HG02759 (cell line): Measurements from ENCODE around the gene VMO1.

Experiments
- ATAC-seq: cut with Tn5 transposase; IDR thresholded peaks from one replicate; pipeline ENCODE4 v1.9.1; 2021; ENCODE audit warnings: mild to moderate bottlenecking, moderate library complexity; ENCODE audit not compliant: unreplicated experiment

Gene VMO1

DNA sequence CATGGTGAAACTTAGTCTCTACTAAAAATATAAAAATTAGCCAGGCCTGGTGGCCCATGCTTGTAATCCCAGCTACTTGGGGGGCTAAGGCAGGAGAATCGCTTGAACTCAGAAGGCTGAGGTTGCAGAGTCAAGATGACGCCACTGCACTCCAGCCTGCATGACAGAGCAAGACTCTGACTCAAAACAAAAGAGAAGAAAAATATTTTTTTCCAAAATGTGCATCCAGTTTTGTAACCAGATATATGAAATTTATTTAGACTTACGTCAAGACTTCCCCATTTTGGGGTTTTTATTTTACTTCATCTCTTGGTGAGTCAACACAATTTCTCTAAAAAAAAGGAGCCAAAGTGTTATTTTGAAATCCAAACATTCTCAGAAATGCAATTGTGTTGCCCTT is 20.0 kb downstream of the VMO1 start:
- no peak for ATAC-seq

DNA sequence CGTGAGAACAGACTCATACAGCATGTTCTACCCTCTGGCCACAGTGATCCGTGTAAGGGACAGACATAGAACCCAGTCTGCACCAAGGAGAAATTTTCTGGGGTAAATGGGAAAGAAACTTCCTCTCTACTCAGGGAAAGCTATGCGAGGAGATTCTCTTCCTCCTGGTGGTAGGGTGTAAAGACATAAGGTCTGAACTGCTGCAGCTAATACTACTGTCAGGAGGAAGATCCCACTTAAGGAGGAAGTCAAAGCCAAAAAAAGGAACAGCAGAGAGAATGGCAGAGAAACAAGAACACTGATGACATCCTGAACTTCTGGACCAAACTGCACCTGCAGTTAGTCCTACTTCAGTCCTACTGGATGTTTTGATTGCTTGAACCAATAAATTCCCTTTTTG is 21.6 kb downstream of the VMO1 start:
- no peak for ATAC-seq

DNA sequence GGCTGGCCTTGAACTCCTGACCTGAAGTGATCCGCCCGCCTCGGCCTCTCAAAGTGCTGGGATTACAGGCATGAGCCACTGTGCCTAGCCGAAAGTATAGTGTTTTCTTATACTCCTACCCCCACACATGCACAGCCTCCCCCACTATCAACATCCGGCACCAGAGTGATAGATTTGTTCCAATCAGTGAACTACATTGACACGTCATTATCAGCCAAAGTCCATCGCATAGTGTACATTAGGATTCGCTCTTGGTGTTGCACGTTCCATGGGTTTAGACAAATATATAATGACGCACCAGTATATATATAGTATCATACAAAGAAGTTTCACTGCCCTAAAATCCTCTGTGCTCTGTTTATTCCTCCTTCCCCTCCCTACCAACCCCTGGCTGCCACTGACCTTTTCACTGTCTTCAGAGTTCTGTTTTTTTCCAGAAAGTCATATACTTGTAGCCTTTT is 26.4 kb downstream of the VMO1 start:
- no peak for ATAC-seq

DNA sequence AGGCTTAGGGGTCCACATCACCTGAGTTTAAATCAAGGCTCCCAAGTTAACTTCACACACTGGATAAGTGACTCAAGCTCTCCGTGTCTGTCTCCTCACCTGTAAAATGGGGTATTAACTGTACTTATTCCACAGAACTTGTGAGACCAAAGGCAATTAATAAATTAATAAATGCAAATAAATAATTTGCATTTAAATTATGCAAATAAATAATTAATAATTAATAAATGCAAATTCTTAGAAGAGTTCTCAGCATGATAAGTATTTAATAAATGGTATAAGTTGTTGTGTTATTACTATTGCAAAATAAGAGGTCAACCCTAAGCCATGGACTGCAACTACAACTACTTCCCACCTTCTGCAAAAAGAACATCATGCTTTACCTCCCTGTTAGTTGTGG is 32.8 kb downstream of the VMO1 start:
- no peak for ATAC-seq

DNA sequence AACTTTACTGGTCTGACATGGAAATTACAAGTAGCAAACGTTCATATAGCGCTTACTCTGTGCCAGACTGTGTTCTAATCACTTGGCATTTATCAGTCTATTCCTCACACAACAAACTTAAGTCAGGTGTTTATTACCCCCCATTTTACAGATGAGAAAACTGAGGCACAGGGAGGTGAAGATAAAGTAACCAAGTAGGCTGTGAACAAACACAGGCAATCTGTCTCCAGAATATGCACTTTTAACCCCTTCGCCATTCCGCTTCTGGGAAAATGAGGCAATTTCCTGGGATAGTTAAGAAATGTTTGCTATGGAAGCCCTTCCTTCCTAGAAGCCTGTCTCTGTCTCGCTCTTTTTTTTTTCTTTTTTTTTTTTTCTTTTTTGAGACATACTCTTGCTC is 34.2 kb downstream of the VMO1 start:
- no peak for ATAC-seq

DNA sequence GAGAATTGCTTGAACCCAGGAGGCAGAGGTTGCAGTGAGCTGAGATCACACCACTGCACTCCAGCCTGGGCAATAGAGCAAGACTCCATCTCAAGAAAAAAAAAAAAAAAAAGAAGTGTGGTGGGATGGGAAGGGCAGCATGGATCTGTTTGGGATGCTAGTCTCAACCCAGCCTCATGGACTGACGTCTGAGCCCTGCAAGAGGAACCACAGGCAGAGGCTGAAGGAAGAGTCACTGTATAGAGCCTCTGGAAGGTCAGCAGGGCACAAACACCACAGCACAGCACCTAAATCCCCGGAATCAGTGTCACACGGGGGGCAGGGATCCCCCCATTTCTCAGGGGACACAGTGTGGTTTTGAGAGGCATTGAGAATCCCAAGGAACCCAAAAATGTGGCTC is 35.6 kb downstream of the VMO1 start:
- ATAC-seq: no peak

DNA sequence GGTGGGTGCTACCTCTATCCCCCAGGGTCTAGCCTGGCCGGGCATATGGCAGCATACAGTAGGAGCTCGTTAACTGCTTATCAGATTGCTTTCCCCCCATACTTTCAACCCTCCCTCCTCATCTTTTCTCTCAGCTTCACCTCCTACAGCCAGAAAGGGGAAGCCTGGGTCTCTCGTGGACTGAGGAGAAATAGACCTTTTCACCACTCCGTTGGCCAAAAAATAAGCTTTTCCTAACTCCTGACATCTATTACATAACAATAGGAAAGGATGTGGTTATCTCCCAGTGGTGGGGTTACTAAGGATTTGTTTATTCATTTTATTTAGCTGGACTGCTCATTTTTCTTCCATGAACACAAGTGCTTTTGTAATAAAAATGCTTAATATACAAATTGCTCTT is 37.5 kb downstream of the VMO1 start:
- no peak for ATAC-seq

DNA sequence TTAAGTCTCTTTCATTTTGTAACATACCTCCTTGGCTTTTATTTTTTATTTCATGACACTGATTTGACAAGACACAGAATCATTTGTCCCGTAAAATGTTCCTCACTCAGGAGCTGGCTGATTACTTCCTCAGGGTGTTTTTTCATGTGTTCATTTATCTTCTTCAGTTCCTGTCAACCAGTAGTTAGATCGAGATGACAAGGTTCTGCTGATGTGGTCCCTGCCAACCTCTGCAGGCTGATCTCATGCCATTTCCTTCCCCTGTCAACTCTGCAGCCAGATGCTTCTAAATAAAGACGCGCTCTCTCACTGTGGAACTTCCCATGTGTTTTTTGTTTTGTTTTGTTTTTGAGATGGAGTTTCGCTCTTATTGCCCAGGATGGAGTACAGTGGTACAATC is 38.3 kb downstream of the VMO1 start:
- no peak for ATAC-seq

DNA sequence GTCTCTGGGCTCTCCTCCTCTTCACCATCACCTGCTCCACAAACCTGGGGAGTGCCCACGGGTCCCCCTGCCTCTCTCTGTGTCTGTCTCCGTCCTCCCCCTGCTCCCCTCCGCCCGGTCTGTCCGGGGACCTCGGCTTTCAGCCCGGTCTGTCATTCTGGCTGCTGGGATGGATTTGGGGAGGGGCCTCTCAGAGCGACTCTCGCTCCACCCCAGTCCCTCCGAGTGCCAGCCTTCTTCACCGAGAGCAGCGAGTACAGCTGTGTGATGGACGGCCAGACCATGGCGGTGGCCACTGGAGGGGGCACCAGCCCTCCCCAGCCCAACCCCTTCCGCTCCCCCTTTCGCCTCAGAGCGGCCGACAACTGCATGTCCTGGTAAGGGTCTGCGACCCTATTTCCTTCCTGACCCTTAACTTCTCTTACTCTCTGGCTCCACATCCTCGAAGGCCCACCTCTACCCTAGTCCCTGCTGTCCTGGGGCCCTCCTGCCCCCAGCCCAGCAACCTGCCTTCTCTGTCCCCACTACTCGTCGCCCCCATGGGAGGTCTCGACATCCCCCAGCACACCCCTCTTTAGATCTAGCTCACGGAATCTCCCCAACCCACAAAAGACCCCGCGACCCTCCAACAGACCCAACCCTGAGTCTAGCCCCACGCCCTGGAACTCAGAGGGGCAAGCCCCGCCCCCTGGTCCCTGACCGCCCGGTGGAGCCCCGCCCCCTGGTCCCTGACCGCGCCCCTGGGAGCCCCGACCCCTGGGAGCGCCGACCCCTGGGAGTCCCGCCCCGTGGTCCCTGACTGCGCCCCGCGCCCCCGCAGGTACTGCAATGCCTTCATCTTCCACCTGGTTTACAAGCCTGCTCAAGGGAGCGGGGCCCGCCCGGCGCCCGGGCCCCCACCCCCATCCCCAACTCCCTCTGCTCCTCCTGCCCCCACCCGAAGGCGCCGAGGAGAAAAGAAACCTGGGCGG is 40.9 kb downstream of the VMO1 start:
- no peak for ATAC-seq

DNA sequence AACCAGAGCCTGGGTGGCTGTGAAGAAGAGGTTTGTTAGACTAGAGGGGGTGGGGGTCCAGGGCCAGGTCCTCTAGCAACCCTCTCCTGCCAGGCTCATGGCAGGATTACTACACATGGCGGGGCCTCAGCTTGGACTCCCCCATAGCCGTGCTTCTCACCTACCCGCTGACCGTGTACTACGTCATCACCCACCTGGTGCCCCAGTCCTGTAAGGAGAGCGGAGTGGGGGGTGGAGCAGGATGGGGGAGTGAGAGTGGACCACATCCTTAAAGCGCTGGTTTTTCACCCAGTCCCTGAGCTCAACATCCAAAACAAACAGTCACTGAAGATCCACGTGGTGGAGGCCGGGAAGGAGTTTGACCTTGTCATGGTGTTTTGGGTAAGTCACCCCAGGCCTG is 42.3 kb downstream of the VMO1 start:
- no peak for ATAC-seq

DNA sequence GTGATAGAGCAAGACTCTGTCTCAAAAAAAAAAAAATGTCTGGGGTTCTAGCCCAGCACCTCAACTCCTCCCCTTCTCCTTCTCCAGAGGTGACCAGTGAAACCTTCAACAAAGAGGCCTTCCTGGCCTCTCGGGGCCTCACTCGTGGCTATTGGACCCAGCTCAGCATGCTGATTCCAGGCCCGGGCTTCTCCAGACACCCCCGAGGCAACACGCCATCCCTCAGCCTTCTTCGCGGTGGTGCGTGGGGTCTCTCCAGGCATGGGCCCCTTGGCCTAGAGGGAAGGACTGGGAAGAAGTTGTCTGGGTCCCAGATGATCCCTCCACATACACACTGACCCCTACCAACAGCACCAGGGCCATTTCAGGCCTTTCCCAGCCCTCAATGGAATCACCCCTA is 42.9 kb downstream of the VMO1 start:
- no peak for ATAC-seq

DNA sequence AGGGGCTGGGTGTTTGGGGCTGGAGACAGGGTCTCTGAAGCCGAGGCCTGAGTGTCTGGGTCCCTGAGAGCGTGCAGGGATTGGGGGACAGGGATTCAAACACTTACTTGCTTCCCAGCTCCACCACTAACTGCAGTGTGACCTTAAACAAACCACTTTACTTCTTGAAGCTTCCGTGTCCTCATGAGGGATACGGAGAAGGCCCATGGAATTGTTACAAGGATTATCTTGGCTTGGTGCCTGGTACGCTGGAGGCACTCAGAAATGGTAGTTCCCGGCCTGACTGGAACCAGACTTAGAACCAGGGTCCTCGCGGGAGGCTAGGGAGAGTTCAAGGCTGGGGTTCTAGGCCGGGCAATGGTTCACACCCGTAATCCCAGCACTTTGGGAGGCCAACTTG is 43.5 kb downstream of the VMO1 start:
- no peak for ATAC-seq

DNA sequence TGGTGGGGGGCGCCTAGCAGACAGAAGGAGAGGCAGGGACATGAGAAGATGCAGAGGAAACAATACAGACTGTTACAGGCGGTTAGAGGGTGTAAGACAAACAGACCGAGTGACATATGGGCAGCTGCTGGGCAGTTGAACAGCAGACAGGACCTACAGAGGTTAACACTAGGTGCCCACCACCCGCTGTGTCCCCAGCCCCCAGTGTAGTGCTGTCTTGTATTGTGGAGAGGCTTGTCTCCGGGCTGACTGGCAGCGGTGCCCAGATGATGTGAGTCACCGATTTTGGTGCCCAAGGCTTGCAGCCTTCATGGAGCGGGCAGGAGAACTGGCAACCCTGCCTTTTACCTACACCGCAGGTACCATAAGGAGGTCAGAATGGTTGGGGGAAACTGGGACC is 44.0 kb downstream of the VMO1 start:
- ATAC-seq: no peak

DNA sequence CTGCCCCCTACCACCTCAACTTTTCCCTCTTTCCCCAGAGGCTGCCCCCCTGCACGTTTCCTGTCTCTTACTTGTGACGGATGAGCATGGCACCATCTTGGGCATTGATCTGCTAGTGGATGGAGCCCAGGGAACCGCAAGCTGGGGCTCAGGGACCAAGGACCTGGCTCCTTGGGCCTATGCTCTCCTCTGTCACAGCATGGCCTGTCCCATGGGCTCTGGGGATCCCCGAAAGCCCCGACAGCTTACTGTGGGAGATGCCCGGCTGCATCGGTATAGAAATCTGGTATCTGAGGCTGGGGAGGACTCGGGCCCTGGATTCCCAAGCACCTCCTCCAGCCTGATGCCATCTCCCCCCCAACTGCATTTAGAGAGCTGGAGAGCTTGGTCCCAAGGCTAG is 44.6 kb downstream of the VMO1 start:
- ATAC-seq: no peak

DNA sequence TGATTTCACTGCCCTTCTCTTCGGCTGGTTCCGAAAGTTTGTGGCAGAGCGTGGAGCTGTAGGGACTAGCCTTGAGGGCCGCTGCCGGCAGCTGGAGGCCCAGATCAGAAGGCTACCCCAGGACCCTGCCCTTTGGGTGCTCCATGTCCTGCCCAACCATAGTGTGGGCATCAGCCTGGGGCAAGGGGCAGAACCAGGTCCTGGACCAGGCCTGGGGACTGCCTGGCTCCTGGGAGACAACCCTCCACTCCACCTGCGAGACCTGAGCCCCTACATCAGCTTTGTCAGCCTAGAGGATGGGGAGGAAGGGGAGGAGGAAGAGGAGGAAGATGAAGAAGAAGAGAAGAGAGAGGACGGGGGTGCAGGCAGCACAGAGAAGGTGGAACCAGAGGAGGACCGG is 45.6 kb downstream of the VMO1 start:
- no peak for ATAC-seq

DNA sequence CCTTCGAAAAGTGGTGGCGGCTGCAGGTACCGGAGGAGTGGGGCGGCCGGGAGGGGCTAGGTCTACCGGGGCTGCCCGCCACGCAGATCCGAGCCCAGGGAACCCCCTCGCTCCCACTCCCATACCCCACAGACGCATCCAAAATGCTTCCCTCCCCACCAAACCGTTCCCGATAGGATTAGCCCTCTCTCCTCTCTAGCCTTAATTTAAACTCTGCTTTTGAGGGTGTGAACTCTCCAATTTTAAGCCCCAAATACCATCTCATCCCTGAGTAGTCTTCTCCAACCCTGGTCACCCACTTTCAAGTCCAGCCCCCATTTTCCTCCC is 46.2 kb downstream of the VMO1 start:
- ATAC-seq: no peak

DNA sequence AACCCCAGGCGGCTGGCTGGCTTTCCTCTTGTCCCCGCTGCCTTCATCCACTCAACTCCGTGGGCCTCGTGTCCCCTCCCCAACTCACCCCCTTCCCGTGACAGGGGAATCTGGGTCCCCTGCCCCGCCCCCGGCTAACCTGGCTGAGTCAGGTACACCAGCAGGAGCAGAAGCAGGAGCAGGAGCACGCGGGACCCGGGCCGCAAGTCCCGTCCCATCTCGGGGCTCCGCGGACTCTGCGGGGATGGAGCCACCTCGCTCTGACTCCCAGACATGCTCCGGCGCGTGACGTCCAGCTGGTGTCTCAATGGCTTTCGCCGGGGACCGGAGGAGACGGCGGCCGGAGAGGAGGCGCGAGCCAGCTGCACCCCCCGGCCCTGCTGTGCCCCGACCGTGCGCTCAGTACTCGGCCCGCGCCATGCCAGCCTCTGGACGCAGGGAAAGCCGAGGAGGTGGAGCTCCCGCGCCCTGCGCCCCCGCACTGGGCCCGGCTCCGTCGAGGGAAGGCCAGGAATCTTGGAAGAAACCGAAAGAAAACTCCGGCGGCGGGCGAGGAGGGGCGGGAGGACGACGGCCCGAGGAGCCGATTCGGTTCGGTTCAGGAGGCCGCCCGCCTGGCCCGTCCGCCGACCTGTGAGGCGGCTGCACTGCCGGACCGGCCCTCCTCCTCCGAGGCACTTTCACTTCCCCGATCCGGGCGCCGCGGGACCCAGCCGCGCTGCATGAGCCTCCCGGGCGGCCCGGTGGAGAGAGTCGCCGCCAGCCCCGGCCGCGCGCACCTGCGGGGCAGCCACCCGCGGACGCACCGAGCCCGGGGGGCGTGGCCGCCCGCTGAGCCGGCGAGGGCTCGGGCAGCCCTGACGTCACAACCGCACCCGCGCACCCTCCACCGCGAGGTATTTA is 46.8 kb downstream of the VMO1 start, which contains the start of the genes CXCL16 and ZMYND15:
CXCL16 (minus strand) TSS at position 807 of the 903 bp plus-strand sequence; CDS start at position 218, 589 bp downstream.
ZMYND15 (plus strand) TSS at position 712 of the 903 bp plus-strand sequence. CDS start 716 bp downstream, outside the sequence.
- peak; percentile 55 for ATAC-seq

DNA sequence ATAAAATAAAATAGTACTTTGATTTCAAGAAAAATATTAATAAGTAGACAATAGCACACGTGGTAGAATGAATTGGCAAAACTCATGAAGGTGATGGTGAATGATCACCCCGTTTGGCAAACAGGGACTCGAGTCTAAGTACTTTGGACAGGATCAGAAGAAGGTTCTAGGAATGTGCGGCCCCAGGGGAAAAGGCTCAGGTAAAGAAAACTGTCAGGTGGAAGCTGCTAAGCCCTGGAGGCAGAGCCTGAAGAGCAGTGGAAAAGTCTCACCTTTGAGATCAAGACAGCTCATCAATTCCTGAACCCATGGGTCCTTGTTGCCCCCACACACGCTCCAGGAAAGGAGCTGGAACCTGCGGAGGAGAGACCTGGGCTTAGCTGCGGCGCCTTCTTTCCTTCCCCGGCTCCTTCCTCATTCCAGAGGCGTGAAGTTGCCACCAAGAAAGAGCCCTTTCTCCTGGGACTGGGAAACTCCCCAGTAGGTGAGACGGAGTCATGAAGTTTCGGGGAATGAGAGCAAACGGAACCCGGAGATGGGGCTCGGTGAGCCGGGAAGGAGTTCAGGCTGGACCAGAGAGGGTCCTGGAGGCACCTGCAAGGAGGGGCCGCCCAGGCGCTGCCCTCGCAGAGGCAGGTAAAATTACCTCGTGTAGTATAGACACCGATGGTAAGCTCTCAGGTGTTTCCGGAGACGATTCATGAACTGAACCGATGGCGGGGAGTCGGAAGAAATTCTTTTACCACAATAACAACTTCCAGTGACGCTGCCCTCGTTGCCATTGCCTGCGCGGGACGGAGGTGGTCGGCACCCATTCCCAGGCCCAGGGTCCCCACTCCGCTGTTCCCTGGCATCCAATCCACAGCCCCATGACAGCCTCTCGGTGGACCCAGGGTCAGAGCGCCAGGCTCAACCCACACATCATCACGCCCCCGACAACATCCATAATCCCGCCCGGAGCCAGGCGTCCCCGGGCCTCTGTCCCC is 47.7 kb downstream of the VMO1 start:
- no peak for ATAC-seq

DNA sequence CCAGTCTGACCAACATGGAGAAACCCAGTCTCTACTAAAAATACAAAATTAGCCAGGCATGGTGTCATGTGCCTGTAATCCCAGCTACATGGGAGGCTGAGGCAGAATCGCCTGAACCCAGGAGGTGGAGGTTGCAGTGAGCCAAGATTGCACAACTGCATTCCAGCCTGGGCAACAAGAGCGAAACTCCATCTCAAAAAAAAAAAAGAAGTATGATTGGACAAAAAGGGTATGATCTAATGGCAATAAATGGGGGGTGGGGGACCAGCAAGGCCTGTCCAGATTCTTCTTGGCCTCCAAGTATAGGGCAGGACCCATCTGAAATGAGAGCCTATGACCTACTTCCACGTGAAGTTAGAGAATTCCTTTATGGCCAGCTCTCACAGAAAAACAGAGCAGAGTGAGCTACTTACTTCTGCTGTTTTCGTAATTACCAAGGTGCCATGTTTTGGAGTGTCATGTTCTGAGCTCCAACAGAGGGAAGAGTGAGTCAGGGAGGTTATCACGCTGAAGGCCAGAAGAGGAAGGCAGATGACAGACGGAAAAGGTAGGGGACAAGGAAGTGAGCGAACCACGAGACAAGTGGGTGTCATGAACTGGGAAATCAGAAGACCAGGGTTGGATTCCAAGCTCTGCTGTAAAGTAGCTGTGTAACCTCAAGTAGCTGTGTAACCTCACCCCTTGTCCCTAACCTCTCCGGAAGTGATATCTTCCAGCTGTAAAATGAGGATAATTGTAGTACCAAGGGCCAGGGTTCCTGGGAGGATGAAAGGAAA is 50.1 kb downstream of the VMO1 start:
- ATAC-seq: no peak
